ENCODE results near the gene VIPR1.

DNA sequence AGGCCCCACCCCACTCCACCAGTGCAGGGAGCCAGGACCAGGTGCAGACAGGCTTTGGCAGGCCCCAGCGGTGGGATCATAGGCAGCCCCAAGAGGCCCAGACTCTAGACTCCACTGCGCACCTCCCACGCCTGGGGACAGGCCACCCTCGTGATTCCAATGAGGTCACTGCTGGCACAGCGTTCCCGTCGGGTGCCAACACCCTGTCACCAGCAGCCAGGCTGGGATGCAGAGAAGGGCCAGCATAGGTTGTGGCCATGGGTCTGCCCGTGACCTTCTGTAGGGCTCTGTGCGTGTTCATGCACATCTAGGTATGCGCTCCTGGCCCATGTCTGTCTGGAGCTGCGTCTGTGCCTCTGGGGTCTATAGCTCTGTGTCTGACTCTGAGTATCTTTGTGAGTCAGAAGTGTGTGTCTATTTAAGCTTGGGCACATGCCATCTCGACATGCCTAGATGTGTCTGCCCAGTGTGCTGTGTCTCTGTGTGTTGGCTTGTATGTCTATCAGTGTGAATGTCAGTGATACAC lies 13.0 kb downstream of the VIPR1 start:
- no peak for TF ChIP-seq EZH2phosphoT487 (conservative IDR thresholded peaks at IDR 0.05; ENCODE audit: low read length)
- TF ChIP-seq, protein P1, sequence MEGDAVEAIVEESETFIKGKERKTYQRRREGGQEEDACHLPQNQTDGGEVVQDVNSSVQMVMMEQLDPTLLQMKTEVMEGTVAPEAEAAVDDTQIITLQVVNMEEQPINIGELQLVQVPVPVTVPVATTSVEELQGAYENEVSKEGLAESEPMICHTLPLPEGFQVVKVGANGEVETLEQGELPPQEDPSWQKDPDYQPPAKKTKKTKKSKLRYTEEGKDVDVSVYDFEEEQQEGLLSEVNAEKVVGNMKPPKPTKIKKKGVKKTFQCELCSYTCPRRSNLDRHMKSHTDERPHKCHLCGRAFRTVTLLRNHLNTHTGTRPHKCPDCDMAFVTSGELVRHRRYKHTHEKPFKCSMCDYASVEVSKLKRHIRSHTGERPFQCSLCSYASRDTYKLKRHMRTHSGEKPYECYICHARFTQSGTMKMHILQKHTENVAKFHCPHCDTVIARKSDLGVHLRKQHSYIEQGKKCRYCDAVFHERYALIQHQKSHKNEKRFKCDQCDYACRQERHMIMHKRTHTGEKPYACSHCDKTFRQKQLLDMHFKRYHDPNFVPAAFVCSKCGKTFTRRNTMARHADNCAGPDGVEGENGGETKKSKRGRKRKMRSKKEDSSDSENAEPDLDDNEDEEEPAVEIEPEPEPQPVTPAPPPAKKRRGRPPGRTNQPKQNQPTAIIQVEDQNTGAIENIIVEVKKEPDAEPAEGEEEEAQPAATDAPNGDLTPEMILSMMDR (IDR thresholded peaks at IDR 0.05; ENCODE audit: insufficient read depth, low read length, poor library complexity, severe bottlenecking) = no peak

Measured in SU-DHL-6 (cell line).